Measurements from ENCODE around the gene PML. TPM values are rescaled to one million over a fixed set of nuclear protein-coding genes. Genes with fewer than 3 reads are reported as not detected.
"Not testable (repeated sequence)": the region's sequence is repeated elsewhere in the genome, so short reads cannot be mapped to it uniquely, and the experiment has no call there.

PML gene
- total RNA-seq, 1 experiment from 2014 or later, result 78.6 TPM

DNA sequence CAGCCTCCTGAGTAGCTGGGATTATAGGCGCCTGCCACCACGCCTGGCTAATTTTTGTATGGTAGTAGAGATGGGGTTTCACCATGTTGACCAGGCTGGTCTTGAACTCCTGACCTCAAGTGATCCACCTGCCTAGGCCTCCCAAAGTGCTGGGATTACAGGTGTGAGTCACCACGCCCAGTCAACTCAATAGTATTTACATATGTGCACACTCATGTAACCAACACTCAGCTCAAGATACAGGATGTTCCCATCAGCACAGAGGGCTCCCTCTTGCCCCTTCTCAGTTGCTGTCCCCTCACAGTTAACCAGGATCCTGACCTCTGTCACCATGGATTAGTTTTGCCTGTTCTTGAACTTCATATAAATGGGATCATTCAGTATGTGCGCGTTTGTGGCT is 61.8 kb downstream of the PML start:
- DNase-seq (ENCODE audit: low read depth), result not testable (repeated sequence)

DNA sequence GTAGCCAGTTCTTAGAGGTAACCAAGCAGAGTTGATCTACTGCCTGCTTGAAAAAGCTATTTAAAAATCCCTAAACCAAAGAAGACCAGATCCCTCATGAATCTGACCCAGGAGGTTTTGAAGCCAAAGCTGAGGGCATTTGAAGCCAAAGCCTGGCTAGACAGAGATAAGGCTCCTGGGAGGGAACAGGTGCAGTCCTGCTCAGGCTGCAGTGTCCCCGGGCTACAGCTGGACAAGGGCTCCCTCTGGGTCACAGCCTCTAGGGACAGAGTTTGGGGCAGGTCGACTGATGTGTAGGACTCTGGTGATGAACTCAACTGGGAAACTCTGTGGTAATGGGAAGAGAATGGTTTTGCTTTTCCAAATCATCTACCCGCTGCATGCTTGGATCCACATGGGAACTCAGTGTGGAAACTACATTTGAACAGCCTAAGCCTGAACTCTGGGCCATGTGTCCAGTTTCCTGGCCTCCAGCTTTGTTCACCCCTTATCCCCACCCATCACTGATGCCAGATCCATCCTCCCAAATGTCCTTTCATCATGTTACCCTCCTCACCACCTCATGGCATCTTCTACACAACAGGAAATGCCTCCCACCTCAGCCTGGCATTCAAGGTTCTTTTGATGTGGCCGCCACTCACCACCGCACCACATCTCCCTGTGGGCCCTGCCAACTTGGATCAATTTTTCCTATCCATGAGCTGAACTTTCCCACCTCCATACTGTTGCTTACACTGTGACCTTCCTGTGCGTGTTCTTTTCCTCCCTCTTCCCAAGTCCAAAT is 64.7 kb downstream of the PML start:
- not testable (repeated sequence) for DNase-seq (ENCODE audit: low read depth)

- DNase-seq (ENCODE audit: low read depth), result no peak
These were observed 65.7 kb downstream of the PML start for GRCh38 chr15:74060251-74060650.

DNA sequence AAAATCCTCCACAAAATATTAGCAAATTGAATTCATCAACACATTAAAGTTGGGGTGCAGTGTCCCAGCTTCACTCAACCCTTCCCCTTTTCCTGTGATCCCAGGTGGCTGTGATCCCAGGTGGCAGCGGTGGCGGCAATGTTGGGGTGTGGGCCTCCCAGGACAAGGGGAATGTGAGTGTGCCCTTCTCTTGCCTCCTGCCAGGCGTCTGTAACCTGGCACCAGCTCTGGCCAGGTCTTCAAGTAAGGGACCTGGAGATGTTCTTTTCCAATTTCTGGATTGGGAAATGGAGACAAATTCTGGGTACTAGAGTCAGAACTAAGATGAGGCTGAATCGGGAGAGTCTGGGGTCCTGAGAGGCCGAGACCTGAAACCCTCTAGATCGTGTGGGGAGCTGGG is 67.7 kb downstream of the PML start:
- DNase-seq (ENCODE audit: low read depth), result no peak

- DNase-seq (ENCODE audit: low read depth), result no peak
These were observed 68.2 kb downstream of the PML start for GRCh38 chr15:74062671-74063070.

DNA sequence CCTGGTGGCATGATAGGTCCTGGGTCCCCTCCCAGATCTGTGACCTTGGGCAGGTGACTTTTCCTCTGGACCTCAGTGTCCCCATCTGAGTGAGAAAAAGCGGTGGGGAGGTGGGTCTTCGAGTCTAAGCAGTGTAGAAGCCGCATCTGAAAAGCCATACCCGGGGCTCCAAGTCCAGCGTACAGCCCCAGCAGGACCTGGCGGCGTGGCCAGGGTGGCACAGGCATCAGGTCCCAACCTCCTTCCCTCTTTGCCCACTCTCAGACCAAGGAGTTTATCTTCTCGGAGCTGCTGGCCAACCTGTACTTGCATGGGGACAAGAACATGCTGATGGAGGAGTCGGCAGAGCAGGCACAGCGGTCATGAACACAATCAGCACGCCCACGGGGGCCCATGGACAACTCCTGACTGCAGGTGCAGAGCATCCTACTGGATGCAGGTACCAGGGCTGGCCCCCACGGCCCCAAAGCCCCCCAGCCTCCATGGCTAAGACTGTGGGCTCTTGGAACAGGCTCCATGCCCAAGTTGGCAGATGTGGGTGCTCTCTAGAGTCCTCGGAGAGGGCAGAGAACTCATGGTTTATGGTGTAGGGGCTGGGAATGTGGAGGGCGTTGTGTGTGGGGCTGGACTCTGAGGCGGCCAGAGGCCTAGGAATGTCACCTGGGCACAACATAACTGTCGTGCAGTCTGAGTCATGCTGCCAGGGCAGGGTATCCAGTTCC is 69.1 kb downstream of the PML start:
- DNase-seq (ENCODE audit: low read depth), result not testable (repeated sequence)

- not testable (repeated sequence) for DNase-seq (ENCODE audit: low read depth)
These were observed 69.7 kb downstream of the PML start for GRCh38 chr15:74064183-74064582.

- DNase-seq (ENCODE audit: low read depth), result not testable (repeated sequence)
These were observed 70.3 kb downstream of the PML start for GRCh38 chr15:74064822-74065221.

GRCh38 chr15:74065684-74066411 is 71.3 kb downstream of the PML start:
- not testable (repeated sequence) for DNase-seq (ENCODE audit: low read depth)

- not testable (repeated sequence) for DNase-seq (ENCODE audit: low read depth)
These were observed 77.1 kb downstream of the PML start for GRCh38 chr15:74071645-74072044.

- DNase-seq (ENCODE audit: low read depth), result not testable (repeated sequence)
These were observed 77.6 kb downstream of the PML start for GRCh38 chr15:74072132-74072531.

DNA sequence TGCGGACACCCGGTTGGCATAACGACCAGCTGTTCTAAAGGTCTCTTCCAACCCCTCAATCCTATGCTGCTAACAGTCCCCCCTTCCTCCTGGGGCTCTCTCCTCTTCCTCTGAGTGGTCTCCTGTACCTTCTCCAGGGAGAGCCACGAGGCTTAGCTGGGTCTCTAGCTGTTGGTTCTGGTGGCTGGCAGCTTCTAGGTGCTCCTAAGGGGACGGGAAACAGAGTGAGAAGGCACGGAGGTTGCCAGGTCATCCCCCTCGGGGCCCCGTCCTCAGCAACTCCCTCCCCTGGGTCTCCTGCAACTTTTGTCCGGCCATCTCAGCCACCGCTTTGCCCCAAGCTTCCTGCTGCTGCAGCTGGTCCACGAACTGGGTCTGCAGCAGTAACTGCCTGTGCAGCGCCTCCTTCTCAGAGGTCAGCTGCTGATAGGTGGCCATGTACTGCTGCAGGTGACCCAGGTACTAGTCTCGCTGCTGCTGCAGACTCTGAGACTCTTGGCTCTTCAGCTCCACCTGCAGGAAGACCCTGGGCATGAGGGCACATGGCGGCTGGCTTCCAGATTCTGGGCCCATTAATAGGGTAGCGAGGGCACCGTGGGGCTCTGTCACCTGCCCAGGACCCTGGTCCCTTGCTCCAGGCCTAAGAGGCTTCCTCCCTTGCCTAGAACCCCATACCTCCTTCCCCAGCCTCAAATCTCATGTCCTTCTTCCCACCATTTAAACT is 78.3 kb downstream of the PML start:
- DNase-seq (ENCODE audit: low read depth), result not testable (repeated sequence)

DNA sequence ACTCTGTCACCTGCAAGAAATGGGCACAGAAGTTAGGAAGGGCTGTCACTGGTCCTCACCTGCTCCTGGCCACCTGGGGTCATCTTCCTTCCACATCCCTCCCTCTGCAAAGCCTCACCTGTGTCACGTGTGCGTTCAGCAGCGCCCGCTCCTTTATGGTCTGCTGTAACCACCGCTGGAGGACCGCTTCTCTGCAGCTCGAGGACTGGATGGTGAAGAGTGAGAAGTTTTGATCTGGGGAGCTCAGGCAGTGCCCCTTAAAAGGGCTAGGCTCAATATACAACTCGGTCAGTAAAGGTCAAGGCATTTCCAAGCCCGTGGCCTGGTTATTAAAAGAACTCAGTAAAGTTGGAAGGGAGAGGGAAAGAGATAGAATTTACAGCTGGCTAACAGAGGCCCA is 81.3 kb downstream of the PML start:
- DNase-seq (ENCODE audit: low read depth), result not testable (repeated sequence)

DNA sequence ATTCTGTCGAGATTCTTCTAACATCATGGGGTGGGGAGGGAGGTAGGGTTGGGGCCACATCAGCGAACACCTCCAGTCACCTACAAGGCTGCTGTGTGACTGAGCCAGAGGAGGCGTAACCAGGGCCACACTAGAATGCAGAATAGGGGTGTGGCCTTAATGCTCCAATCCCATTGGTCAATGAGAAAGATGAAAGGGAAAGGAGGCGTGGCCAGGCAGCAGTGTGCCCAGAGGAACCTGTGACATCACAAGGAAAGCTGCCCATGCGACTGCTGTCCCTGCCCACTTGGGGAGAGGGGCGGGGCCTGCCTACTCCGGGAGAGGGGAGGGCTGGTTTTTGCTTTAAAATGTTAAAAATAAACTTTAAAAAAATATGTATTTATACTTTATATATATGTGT is 87.9 kb downstream of the PML start, which contains the start of gene GOLGA6A:
Gene GOLGA6A, minus strand, starts transcription at position 101 of the 400 bp plus-strand sequence. Its CDS starts 41 bp downstream, at position 60.
- DNase-seq (ENCODE audit: low read depth), result not testable (repeated sequence)

DNA sequence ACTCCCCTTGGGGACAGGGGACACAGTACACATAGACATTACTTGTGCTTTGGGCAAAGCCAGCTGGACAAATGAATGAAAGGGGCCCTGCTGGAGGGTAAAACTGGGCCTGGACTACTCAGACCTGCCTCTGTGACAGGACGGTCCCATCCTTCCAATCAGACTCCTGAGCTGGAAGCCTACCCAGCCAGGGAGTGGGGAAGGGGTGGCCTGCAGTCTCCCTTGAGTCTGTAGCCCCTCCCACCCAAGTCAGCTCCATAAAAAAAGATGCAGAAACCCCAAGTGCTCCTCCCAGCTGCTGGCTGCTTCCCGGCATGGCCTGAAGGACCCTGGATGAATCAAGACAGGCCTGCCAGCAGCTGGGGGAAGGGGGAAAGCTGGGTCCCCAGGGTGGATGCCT is 100.1 kb downstream of the PML start:
- not testable (repeated sequence) for DNase-seq (ENCODE audit: low read depth)

DNA sequence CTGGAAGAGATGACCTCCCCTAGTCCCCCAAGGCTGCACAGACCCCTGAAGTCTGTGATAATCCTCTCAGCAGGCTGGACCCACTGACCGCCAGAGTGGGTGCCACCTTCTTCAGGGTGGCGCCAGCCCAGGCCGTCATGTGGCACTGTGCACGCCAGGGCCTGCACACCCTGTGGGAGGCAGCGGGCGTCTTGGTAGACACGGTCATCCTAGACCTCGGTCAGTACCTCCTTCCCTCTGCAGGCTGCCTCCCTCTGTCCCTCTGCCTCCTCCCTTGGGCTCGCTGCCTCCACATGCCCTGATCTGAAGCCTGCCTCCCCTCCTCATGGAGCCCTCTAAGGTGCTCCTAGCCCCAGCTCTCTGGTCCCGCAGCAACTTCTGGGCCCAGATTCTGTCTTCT is 101.1 kb downstream of the PML start:
- DNase-seq (ENCODE audit: low read depth), result not testable (repeated sequence)

DNA sequence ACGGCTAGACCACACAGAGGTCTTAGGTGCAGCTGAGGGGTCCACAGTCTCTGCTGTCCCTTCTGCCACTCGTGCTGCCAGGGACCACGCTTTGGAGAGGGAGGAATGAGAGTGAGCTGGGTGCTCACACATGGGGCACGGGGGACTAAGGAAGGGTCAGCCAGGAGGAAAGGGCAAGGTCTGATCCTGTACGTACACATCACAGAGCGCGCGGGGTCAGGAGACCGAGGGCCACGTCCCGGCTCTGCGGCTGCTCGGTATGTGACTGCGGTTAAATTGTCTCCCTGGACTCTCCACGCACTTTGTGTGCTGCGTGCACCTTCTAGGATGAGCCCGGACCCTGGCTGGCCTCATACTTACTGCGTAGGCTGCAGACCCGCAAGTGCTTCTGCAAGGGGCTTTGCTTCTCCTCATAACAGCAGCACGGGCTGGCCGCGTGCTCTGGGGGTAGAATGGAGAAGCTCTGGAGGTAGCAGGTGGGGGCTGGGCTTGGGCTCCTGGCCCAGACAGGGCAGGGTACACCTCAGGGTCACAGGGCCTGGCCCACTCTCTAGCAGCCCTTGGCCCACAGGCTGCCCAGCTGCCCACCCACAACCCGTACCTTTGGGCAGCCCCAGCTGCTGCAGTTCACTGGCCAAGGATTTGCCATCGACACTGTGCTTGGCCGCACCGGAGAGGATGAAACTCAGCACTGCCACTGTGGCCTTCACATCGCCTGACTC is 102.4 kb downstream of the PML start:
- DNase-seq (ENCODE audit: low read depth), result not testable (repeated sequence)

Data from LHCN-M2 (cell line).